Activated naive CD8-positive, alpha-beta T cell treated with anti-CD3 and anti-CD28 coated beads, Interleukin-2, amount 10 ng/mL, durations not matched to agents 7 days and 5 days (primary cell): Measurements from ENCODE around the gene MYZAP. TPM values are rescaled to one million over a fixed set of nuclear protein-coding genes. Genes with fewer than 3 reads are reported as not detected.

Experiments used
- ATAC-seq: fragments of 150-1000 bp; cut with Tn5 transposase; one replicate; pipeline ENCODE4 v1.10.0; 2021; ENCODE audit warnings: low read depth, moderate library complexity
- POLR2A ChIA-PET: fragments of 350-600 bp; sonication (Branson Sonifier 250); formaldehyde crosslinking; loops from one replicate; lab custom pipeline; 2021; ENCODE audit warnings: antibody characterized with exemption; lab: Charles Lee
- DNase-seq: peaks from one replicate; pipeline ENCODE4 v3.0.0; 2021
- H3K27ac Mint-ChIP-seq: one replicate; pipeline ENCODE4 v1.8.0; 2022; ENCODE audit warnings: mild to moderate bottlenecking, mixed read lengths
- H3K27me3 Mint-ChIP-seq: one replicate; pipeline ENCODE4 v1.8.0; 2022; ENCODE audit warnings: mild to moderate bottlenecking, moderate library complexity, mixed read lengths
- H3K36me3 Mint-ChIP-seq: one replicate; pipeline ENCODE4 v1.8.0; 2021; ENCODE audit warnings: mild to moderate bottlenecking, mixed read lengths
- H3K4me1 Mint-ChIP-seq: one replicate; pipeline ENCODE4 v1.8.0; 2021; ENCODE audit warnings: mixed read lengths
- H3K4me3 Mint-ChIP-seq: one replicate; pipeline ENCODE4 v1.8.0; 2022; ENCODE audit warnings: mild to moderate bottlenecking, moderate library complexity, mixed read lengths
- H3K9me3 Mint-ChIP-seq: one replicate; pipeline ENCODE4 v1.8.0; 2021; ENCODE audit warnings: mixed read lengths
- total RNA-seq, 2 experiments: library from RNA; stranded (reverse); gene quantifications; one replicate each; pipeline ENCODE4 v1.2.3, GENCODE V29; 2021

MYZAP gene
- total RNA-seq, 2 experiments from 2014 or later = not detected

- Mint-ChIP-seq H3K36me3 (no peaks in the 10 kb centered on the region), H3K4me1 (no peaks in the 10 kb centered on the region), H3K4me3 (no peak overlapping the region), H3K27me3 (peaks cover 5% of the 10 kb centered on the region), H3K9me3 (no peaks in the 10 kb centered on the region), H3K27ac (no peak overlapping the region)
- POLR2A ChIA-PET = no interaction called here
- no peak for DNase-seq
- no peak for ATAC-seq
These were observed 39.8 kb downstream of the MYZAP start for GRCh38 chr15:57631386-57632110.

GRCh38 chr15:57634290-57634689, 42.6 kb downstream of the MYZAP start:
- Mint-ChIP-seq H3K36me3 (no peaks in the 10 kb centered on the region), H3K9me3 (no peaks in the 10 kb centered on the region), H3K4me1 (peaks cover 1% of the 10 kb centered on the region), H3K27ac (no peak overlapping the region), H3K27me3 (peaks cover 5% of the 10 kb centered on the region), H3K4me3 (no peak overlapping the region)
- DNase-seq (no peak), ATAC-seq (no peak)
- POLR2A ChIA-PET = no interaction called here

- POLR2A ChIA-PET = no interaction called here
- Mint-ChIP-seq H3K27me3 (peaks cover 5% of the 10 kb centered on the region), H3K9me3 (no peaks in the 10 kb centered on the region), H3K4me1 (peaks cover 4% of the 10 kb centered on the region), H3K36me3 (no peaks in the 10 kb centered on the region), H3K27ac (no peak overlapping the region), H3K4me3 (no peak overlapping the region)
- ATAC-seq (no peak), DNase-seq (no peak)
These were observed 43.7 kb downstream of the MYZAP start for GRCh38 chr15:57635300-57635909.

GRCh38 chr15:57637846-57638245, 46.1 kb downstream of the MYZAP start:
- POLR2A ChIA-PET = no interaction called here
- DNase-seq (no peak), ATAC-seq (no peak)
- H3K4me1 Mint-ChIP-seq = peaks cover 8% of the 10 kb centered on the region
- H3K4me3 Mint-ChIP-seq = no peak overlapping the region
- peaks cover 2% of the 10 kb centered on the region for H3K27me3 Mint-ChIP-seq
- no peak overlapping the region for H3K27ac Mint-ChIP-seq
- H3K36me3 Mint-ChIP-seq = no peaks in the 10 kb centered on the region
- H3K9me3 Mint-ChIP-seq = no peaks in the 10 kb centered on the region

- no peak overlapping the region for H3K4me3 Mint-ChIP-seq
- DNase-seq (no peak), ATAC-seq (no peak)
- no peaks in the 10 kb centered on the region for H3K36me3 Mint-ChIP-seq
- POLR2A ChIA-PET = no interaction called here
- no peaks in the 10 kb centered on the region for H3K9me3 Mint-ChIP-seq
- H3K4me1 Mint-ChIP-seq = peaks cover 8% of the 10 kb centered on the region
- H3K27me3 Mint-ChIP-seq = no peaks in the 10 kb centered on the region
- no peak overlapping the region for H3K27ac Mint-ChIP-seq
These were observed 47.6 kb downstream of the MYZAP start for GRCh38 chr15:57639306-57639705.

- DNase-seq (no peak), ATAC-seq (peak; percentile 50)
- H3K27ac Mint-ChIP-seq = no peak overlapping the region
- no peaks in the 10 kb centered on the region for H3K36me3 Mint-ChIP-seq
- peaks cover 6% of the 10 kb centered on the region for H3K27me3 Mint-ChIP-seq
- no peak overlapping the region for H3K4me3 Mint-ChIP-seq
- POLR2A ChIA-PET = no interaction called here
- peaks cover 8% of the 10 kb centered on the region for H3K4me1 Mint-ChIP-seq
- no peaks in the 10 kb centered on the region for H3K9me3 Mint-ChIP-seq
These were observed 49.4 kb downstream of the MYZAP start for GRCh38 chr15:57640930-57641682.

GRCh38 chr15:57643826-57644225, 52.1 kb downstream of the MYZAP start:
- Mint-ChIP-seq H3K4me3 (no peak overlapping the region), H3K36me3 (no peaks in the 10 kb centered on the region), H3K27me3 (peaks cover 13% of the 10 kb centered on the region), H3K4me1 (peaks cover 8% of the 10 kb centered on the region), H3K27ac (no peak overlapping the region), H3K9me3 (no peaks in the 10 kb centered on the region)
- POLR2A ChIA-PET = no interaction called here
- ATAC-seq (no peak), DNase-seq (no peak)

GRCh38 chr15:57646087-57646486, 54.4 kb downstream of the MYZAP start:
- POLR2A ChIA-PET = no interaction called here
- Mint-ChIP-seq H3K27ac (no peak overlapping the region), H3K4me1 (peaks cover 6% of the 10 kb centered on the region), H3K9me3 (peaks cover 3% of the 10 kb centered on the region), H3K4me3 (no peak overlapping the region), H3K36me3 (no peaks in the 10 kb centered on the region), H3K27me3 (peaks cover 14% of the 10 kb centered on the region)
- ATAC-seq (no peak), DNase-seq (no peak)

- peaks cover 14% of the 10 kb centered on the region for H3K4me1 Mint-ChIP-seq
- no peaks in the 10 kb centered on the region for H3K36me3 Mint-ChIP-seq
- H3K9me3 Mint-ChIP-seq = peaks cover 3% of the 10 kb centered on the region
- DNase-seq (no peak), ATAC-seq (no peak)
- POLR2A ChIA-PET = no interaction called here
- H3K4me3 Mint-ChIP-seq = no peak overlapping the region
- H3K27me3 Mint-ChIP-seq = peaks cover 14% of the 10 kb centered on the region
- no peak overlapping the region for H3K27ac Mint-ChIP-seq
These were observed 55.5 kb downstream of the MYZAP start for GRCh38 chr15:57647071-57647790.

GRCh38 chr15:57647791-57648130, 56.1 kb downstream of the MYZAP start:
- no peak for DNase-seq
- no peaks in the 10 kb centered on the region for H3K36me3 Mint-ChIP-seq
- POLR2A ChIA-PET = no interaction called here
- peaks cover 3% of the 10 kb centered on the region for H3K9me3 Mint-ChIP-seq
- H3K27ac Mint-ChIP-seq = no peak overlapping the region
- H3K27me3 Mint-ChIP-seq = peaks cover 14% of the 10 kb centered on the region
- H3K4me1 Mint-ChIP-seq = peaks cover 16% of the 10 kb centered on the region
- H3K4me3 Mint-ChIP-seq = no peak overlapping the region
- ATAC-seq = no peak

- Mint-ChIP-seq H3K27ac (no peak overlapping the region), H3K27me3 (peaks cover 14% of the 10 kb centered on the region)
These were observed 57.4 kb downstream of the MYZAP start for GRCh38 chr15:57649138-57649537.

GRCh38 chr15:57651445-57651844, 59.7 kb downstream of the MYZAP start:
- Mint-ChIP-seq H3K4me1 (peaks cover 16% of the 10 kb centered on the region), H3K27me3 (peaks cover 9% of the 10 kb centered on the region), H3K4me3 (peak overlapping the region; percentile 4), H3K9me3 (peaks cover 3% of the 10 kb centered on the region), H3K36me3 (no peaks in the 10 kb centered on the region), H3K27ac (no peak overlapping the region)
- DNase-seq = no peak
- POLR2A ChIA-PET = no interaction called here
- peak; percentile 63 for ATAC-seq

More at GRCh38 chr15:57649138-57649537, 57.4 kb downstream of the MYZAP start:
- ATAC-seq (no peak), DNase-seq (no peak)
- Mint-ChIP-seq H3K36me3 (no peaks in the 10 kb centered on the region), H3K4me3 (no peak overlapping the region), H3K9me3 (peaks cover 3% of the 10 kb centered on the region), H3K4me1 (peaks cover 16% of the 10 kb centered on the region)
- POLR2A ChIA-PET = no interaction called here

GRCh38 chr15:57652481-57652880, 60.8 kb downstream of the MYZAP start:
- H3K36me3 Mint-ChIP-seq = no peaks in the 10 kb centered on the region
- ATAC-seq (no peak), DNase-seq (no peak)
- no peak overlapping the region for H3K4me3 Mint-ChIP-seq
- no peak overlapping the region for H3K27ac Mint-ChIP-seq
- peaks cover 16% of the 10 kb centered on the region for H3K4me1 Mint-ChIP-seq
- peaks cover 11% of the 10 kb centered on the region for H3K27me3 Mint-ChIP-seq
- H3K9me3 Mint-ChIP-seq = peaks cover 3% of the 10 kb centered on the region
- POLR2A ChIA-PET = no interaction called here
